HL-60 (cell line): Measurements from ENCODE around the gene LRRC32.

ENCODE experiments used
- DNase-seq, 2 experiments: peaks; one replicate each; pipeline ENCODE4 v3.0.0-alpha.2; 2010 to 2020; ENCODE audit warnings: low read depth in 1 of 2, low spot score in 1 of 2
- H3K27ac ChIP-seq: fragments of 250-450 bp; sonication (Bioruptor Pico); replicated peaks from 2 replicates; pipeline ENCODE4 v1.5.1; 2020; ENCODE audit warnings: mild to moderate bottlenecking, moderate library complexity
- H3K27me3 ChIP-seq: fragments of 250-450 bp; sonication (Bioruptor Pico); 2 replicates; pipeline ENCODE4 v1.5.1; 2021; ENCODE audit warnings: mild to moderate bottlenecking, moderate library complexity; ENCODE audit not compliant: insufficient read depth, poor library complexity, severe bottlenecking
- H3K4me3 ChIP-seq: replicated peaks from 2 replicates; pipeline ENCODE4 v1.5.1; 2011; ENCODE audit warnings: mild to moderate bottlenecking, control low read depth, low read length; ENCODE audit not compliant: insufficient read depth
- GABPA ChIP-seq: IDR thresholded peaks from 2 replicates; pipeline ENCODE4 v1.6.1; 2012; ENCODE audit warnings: low read depth
- POLR2AphosphoS5 ChIP-seq: IDR thresholded peaks from 2 replicates; pipeline ENCODE4 v1.6.1; 2012; ENCODE audit warnings: low read depth
- SPI1 ChIP-seq: IDR thresholded peaks from 2 replicates; pipeline ENCODE4 v1.6.1; 2012; ENCODE audit warnings: low read depth, mild to moderate bottlenecking, borderline replicate concordance
- TF ChIP-seq, protein P1 (sequence below): IDR thresholded peaks from one replicate; pipeline ENCODE4 v1.5.1; 2011; ENCODE audit warnings: low read length, control low read depth, inconsistent platforms; ENCODE audit not compliant: insufficient read depth
- TF ChIP-seq, protein P2 (sequence below): IDR thresholded peaks from 2 replicates; pipeline ENCODE4 v1.6.1; 2012; ENCODE audit warnings: low read depth; ENCODE audit not compliant: insufficient replicate concordance

The LRRC32 gene

DNA sequence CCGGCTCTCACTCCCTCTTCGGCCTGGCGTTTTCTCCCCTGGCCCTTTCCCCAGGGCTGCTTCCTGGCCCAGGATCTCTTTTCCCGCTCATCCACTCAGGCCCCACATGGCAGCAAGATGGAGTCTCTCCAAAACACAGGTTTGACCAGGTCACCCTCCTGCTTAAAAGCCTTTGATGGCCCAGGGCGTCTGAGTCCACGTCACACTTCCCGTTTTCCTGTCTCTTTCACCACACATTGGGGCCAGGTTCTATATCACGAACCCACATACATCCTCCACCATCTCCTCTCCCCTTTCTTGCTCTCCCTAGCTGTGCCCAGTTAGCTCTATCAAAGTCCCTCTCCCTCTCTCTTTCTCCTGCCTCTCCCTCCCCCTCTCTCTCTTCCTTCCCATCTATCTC is 7.8 kb upstream of the LRRC32 start:
- H3K27ac ChIP-seq = no peak overlapping the region
- no peak overlapping the region for H3K4me3 ChIP-seq
- peak in 1 of 2 experiments; percentile 50 for DNase-seq
- TF ChIP-seq, protein P1, sequence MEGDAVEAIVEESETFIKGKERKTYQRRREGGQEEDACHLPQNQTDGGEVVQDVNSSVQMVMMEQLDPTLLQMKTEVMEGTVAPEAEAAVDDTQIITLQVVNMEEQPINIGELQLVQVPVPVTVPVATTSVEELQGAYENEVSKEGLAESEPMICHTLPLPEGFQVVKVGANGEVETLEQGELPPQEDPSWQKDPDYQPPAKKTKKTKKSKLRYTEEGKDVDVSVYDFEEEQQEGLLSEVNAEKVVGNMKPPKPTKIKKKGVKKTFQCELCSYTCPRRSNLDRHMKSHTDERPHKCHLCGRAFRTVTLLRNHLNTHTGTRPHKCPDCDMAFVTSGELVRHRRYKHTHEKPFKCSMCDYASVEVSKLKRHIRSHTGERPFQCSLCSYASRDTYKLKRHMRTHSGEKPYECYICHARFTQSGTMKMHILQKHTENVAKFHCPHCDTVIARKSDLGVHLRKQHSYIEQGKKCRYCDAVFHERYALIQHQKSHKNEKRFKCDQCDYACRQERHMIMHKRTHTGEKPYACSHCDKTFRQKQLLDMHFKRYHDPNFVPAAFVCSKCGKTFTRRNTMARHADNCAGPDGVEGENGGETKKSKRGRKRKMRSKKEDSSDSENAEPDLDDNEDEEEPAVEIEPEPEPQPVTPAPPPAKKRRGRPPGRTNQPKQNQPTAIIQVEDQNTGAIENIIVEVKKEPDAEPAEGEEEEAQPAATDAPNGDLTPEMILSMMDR = no peak
- TF ChIP-seq SPI1 = peak; percentile 89
- TF ChIP-seq, protein P2, sequence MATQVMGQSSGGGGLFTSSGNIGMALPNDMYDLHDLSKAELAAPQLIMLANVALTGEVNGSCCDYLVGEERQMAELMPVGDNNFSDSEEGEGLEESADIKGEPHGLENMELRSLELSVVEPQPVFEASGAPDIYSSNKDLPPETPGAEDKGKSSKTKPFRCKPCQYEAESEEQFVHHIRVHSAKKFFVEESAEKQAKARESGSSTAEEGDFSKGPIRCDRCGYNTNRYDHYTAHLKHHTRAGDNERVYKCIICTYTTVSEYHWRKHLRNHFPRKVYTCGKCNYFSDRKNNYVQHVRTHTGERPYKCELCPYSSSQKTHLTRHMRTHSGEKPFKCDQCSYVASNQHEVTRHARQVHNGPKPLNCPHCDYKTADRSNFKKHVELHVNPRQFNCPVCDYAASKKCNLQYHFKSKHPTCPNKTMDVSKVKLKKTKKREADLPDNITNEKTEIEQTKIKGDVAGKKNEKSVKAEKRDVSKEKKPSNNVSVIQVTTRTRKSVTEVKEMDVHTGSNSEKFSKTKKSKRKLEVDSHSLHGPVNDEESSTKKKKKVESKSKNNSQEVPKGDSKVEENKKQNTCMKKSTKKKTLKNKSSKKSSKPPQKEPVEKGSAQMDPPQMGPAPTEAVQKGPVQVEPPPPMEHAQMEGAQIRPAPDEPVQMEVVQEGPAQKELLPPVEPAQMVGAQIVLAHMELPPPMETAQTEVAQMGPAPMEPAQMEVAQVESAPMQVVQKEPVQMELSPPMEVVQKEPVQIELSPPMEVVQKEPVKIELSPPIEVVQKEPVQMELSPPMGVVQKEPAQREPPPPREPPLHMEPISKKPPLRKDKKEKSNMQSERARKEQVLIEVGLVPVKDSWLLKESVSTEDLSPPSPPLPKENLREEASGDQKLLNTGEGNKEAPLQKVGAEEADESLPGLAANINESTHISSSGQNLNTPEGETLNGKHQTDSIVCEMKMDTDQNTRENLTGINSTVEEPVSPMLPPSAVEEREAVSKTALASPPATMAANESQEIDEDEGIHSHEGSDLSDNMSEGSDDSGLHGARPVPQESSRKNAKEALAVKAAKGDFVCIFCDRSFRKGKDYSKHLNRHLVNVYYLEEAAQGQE = no peak
- H3K27me3 ChIP-seq = peaks cover 2% of the 10 kb centered on the region

DNA sequence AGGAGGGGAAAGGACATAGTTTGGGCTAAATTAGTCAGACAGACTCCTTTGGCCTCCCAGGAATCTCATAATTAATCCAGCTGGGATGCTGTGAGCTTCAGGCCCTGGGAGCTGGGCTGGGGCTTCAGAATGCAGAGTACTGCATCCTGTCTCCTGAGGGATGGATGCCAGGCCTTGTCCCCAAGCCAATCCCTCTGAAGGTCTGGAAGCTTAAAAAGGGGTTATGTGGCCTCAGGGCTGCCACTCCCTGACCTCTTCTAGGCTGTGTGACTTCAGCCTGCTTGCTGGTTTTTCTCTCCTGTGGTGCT is 6.9 kb upstream of the LRRC32 start:
- Histone ChIP-seq H3K4me3 (no peak overlapping the region), H3K27me3 (peaks cover 2% of the 10 kb centered on the region), H3K27ac (no peak overlapping the region)
- DNase-seq = no peak
- TF ChIP-seq POLR2AphosphoS5 (no peak), GABPA (no peak), SPI1 (no peak)
- TF ChIP-seq, protein P1 = no peak
- TF ChIP-seq, protein P2 = no peak

DNA sequence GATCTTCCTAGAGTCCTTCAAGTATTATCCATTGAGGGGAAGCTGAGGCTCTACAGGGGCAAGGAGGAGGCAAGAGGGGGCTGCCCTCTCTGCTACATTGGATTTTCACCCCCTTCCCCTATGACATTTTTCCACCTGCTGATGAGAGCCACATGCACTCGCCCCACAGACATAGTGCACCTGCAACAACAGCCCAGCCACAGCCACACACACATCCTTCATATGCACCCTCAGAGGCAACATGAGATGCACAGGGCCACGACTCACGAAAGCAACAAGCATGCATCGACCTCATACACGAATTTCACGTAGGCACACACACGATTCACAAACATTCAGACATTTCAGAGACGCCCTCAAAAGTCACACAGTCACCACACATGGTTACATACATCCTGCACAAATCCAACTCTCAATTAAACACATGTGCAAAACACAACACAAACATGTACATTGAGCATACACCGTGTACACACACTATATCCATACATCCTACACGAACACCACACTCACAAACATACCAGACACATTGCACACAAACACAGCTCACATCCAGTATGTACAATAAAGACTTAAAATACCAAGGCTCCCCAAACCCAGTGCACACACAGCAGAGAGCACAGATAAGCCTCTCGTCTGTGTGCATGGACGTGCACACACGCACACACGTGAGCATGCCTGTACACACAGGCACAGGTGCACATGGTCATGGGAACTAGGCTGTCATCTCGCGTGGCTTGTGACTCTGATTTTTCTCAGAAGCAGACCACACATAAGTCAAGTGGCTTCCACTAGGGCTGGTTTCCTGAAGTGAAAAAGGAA is 6.3 kb upstream of the LRRC32 start:
- peaks cover 2% of the 10 kb centered on the region for H3K27me3 ChIP-seq
- no peak overlapping the region for H3K27ac ChIP-seq
- no peak overlapping the region for H3K4me3 ChIP-seq
- DNase-seq = no peak
- TF ChIP-seq, protein P2 = no peak
- TF ChIP-seq GABPA = no peak
- TF ChIP-seq, protein P1 = no peak
- TF ChIP-seq SPI1 = no peak
- TF ChIP-seq POLR2AphosphoS5 = no peak
